HUES64 (cell line): Measurements from ENCODE around the gene GPER1.
"Not testable (repeated sequence)": the region's sequence is repeated elsewhere in the genome, so short reads cannot be mapped to it uniquely, and the experiment has no call there.

Source experiments
- H3K27ac ChIP-seq: 2 replicates; pipeline ENCODE4 v1.7.0; 2013; ENCODE audit warnings: low read depth, low read length, inconsistent platforms
- H3K27me3 ChIP-seq: 2 replicates; pipeline ENCODE4 v1.6.1; 2013; ENCODE audit warnings: mild to moderate bottlenecking, low read length; ENCODE audit not compliant: insufficient read depth
- H3K36me3 ChIP-seq: 2 replicates; pipeline ENCODE4 v1.6.1; 2013; ENCODE audit warnings: mild to moderate bottlenecking, low read length; ENCODE audit not compliant: insufficient read depth
- H3K4me1 ChIP-seq: 2 replicates; pipeline ENCODE4 v1.6.1; 2013; ENCODE audit warnings: mild to moderate bottlenecking, low read length, moderate library complexity; ENCODE audit not compliant: insufficient read depth
- H3K4me3 ChIP-seq: 2 replicates; pipeline ENCODE4 v1.5.1; 2013; ENCODE audit warnings: mild to moderate bottlenecking, low read length, moderate library complexity
- H3K9ac ChIP-seq: 2 replicates; pipeline ENCODE4 v1.6.1; 2013; ENCODE audit warnings: mild to moderate bottlenecking, low read depth, low read length
- H3K9me3 ChIP-seq: 2 replicates; pipeline ENCODE4 v1.6.1; 2013; ENCODE audit warnings: low read depth, low read length; ENCODE audit not compliant: insufficient read depth
- WGBS: fragments of 150-250, 120-280 bp; methylation state at CpG from one replicate; pipeline ENCODE4 v1.1.7; 2013; ENCODE audit warnings: missing lambda C conversion rate; 5-methylcytosine and 5-hydroxymethylcytosine counted together

Gene GPER1

DNA sequence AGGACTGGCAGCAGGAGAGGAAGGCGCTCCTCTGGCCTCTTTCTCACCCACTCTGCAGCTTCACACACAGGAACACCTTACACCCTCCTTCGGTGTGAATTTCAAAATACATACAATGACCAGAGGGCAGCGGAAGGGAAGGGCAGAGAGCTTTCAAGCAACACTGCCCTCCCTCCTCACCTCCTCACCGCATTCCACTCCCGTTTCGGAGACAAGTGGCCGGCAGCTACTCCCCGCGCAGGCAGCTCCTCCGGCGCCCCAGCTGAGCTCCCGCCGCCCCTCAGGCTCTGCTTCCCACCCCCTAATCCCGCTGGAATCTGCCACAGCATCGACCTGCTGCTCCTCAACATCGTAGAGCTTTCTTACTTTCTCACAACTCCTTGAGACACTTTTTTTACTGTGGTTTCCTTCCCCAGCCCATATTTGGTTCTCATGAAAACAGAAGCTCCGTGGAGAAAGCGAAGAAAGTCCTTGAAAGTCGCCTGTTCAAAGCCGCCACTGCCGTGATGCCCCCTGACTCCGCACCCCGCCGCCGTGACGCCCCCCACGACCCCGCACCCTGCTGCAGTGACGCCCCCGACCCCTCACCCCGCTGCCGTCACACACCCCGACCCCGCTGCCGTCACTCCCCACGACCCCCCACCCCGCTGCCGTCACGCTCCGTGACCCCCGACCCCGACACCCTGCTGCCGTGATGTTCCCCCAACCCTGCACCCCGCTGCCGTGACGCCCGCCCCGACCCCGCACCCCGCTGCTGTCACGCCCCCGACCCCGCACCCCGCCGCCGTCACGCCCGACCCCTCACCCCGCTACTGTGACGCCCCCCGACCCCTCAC lies 14.6 kb upstream of the GPER1 start:
- Histone ChIP-seq H3K4me3 (no peak overlapping the region), H3K27ac (peak overlapping the region; percentile 41; the same call in 1 of the 2 replicates), H3K27me3 (no peaks in the 10 kb centered on the region), H3K9ac (no peak overlapping the region), H3K9me3 (peaks cover 5% of the 10 kb centered on the region; the same call in 1 of the 2 replicates), H3K36me3 (no peaks in the 10 kb centered on the region), H3K4me1 (no peaks in the 10 kb centered on the region)
- 73% methylated on average over 36 of the region's 61 CpGs for WGBS

DNA sequence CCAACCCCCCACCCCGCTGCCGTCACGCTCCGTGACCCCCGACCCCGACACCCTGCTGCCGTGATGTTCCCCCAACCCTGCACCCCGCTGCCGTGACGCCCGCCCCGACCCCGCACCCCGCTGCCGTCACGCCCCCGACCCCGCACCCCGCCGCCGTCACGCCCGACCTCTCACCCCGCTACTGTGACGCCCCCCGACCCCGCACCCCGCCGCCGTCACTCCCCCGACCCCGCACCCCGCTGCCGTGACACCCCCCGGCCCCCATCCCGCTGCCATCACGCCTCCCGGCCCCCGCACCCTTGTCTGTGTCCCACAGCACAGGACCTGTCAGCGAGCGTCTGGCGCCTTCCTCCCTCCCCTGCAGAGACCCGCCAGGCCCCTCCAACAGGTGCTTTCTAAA lies 13.9 kb upstream of the GPER1 start:
- not testable (repeated sequence) for H3K4me3 ChIP-seq, H3K9ac ChIP-seq, H3K27ac ChIP-seq, H3K4me1 ChIP-seq, H3K36me3 ChIP-seq, H3K27me3 ChIP-seq, H3K9me3 ChIP-seq
- WGBS: 90% methylated on average over 29 of the region's 43 CpGs

DNA sequence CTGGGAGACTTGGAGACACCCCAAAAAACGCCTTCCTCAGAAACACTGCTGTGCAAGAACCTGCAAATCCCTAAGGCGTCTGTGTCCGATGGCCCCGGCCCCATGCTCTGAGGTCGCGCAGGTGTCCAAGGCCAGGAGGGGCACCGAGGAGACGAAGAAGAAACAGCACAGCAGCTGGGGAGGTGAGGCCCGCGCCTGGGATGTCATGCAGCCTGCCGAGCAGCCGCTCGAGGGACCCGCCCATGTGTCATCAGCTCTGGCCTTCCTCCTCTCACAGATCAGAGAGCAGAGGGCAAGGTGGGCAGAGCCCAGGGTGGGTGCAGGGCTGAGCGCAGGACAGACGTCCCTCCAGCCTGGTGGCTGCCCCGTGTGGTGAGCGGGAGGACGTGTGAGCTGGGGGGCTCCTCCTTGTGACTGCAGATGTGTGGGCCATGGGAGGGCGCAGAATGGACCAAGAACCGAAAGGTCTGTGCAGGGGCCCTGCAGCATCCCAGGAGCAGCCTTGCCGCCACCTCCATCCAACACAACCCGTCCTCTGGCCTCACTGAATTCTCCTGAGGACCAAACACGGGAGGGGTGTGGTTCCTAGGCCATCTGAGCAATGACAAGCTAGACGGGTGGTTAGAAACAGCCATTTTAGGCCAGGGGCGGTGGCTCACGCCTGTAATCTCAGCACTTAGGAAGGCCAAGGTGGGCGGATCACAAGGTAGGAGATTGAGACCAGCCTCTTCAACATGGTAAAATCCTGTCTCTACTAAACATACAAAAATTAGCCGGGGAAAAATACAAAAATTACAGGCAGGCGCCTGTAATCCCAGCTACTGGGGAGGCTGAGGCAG lies 13.1 kb upstream of the GPER1 start:
- Histone ChIP-seq H3K4me3 (no peak overlapping the region), H3K27me3 (no peaks in the 10 kb centered on the region), H3K9ac (no peak overlapping the region), H3K27ac (no peak overlapping the region), H3K9me3 (peaks cover 5% of the 10 kb centered on the region; the same call in 1 of the 2 replicates), H3K36me3 (no peaks in the 10 kb centered on the region), H3K4me1 (no peaks in the 10 kb centered on the region)
- 86% methylated on average over 30 of the region's 30 CpGs for WGBS

DNA sequence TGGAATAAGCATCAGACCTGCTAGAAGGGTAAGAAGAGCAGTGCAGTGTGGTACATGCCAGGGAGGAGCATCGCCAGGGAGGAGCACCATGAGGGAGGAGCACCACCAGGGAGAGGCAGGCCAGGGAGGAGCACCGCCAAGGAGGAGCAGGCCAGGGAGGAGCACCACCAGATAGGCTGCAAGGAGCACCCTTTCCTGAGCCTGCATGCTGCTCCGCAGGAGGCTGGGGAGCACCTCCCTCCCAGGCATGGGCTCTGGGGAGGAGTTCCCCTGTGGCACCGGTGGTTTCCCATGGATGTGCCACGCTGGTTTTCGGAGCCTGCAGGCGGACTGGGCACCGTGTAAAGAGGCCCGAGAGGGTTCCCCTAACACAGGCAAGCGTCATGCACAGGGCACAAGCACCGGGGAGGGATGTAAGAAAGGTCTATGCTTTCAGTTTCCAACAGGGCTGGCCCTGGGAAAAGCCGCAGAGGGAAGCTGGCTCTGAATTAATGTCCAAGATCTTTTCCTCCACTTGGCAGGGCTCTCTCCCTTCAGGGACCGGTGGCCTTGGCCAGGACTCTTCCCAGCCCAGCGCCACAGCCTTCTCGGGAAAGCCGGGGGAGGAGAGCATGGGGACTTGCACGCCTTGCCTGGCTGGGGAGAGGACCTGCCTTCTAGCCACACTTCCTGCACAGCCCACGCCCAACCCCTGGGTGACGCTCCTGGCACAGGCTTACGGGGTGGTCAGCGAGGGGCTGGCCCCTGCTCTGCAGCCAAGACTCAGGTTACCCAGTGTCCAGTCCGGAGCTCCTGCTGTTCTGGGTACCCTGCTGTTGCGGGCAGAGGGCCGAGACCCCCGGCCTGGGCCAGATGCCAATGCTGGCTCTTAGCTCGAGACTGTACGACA lies 11.5 kb upstream of the GPER1 start:
- 94% methylated on average over 27 of the region's 27 CpGs for WGBS
- H3K36me3 ChIP-seq: no peaks in the 10 kb centered on the region
- no peaks in the 10 kb centered on the region for H3K27me3 ChIP-seq
- no peak overlapping the region for H3K27ac ChIP-seq
- H3K4me3 ChIP-seq: no peak overlapping the region
- H3K9me3 ChIP-seq: no peaks in the 10 kb centered on the region
- H3K9ac ChIP-seq: no peak overlapping the region
- H3K4me1 ChIP-seq: no peaks in the 10 kb centered on the region

DNA sequence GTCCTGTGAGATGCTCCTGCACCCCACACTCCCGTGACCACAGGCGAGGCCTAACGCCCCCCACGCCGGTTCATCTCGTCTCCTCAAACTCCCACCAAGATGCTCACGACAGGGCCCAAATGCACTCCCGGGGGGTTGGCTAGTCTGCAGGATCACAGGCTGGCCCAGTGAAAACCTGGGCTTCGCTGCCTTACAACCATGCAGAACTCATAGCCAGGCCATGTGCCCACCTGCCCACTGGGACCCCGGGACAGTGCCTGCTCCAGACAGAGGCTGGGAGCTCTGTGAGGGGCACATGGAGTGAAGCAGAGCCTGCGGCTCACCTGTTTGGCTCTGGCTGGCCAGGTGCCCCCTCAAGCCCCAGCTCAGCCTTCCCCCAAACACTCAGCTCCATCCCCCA lies 9.4 kb upstream of the GPER1 start:
- H3K9me3 ChIP-seq: no peaks in the 10 kb centered on the region
- no peak overlapping the region for H3K9ac ChIP-seq
- no peak overlapping the region for H3K27ac ChIP-seq
- no peaks in the 10 kb centered on the region for H3K27me3 ChIP-seq
- WGBS: 96% methylated on average over 11 of the region's 11 CpGs
- H3K36me3 ChIP-seq: no peaks in the 10 kb centered on the region
- H3K4me1 ChIP-seq: no peaks in the 10 kb centered on the region
- no peak overlapping the region for H3K4me3 ChIP-seq

DNA sequence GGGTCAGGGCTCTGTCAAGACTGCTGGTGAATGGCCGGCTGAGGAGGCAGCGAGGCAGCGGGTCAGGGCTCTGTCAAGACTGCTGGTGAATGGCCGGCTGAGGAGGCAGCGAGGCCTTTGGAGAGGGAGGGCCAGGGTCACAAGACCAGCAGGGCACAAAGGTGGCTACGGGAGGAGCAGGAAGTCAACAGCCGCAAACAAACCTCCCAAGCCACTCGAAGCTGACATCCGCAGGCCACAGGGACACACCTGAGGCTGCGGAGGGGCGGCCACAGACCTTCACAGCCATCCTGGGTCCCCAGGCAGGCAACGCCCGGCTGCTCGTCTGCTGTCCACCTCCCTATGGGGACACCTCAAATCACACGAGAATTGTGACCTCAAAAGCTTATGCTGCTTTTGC lies 8.9 kb upstream of the GPER1 start:
- H3K9ac ChIP-seq: no peak overlapping the region
- no peaks in the 10 kb centered on the region for H3K9me3 ChIP-seq
- no peaks in the 10 kb centered on the region for H3K36me3 ChIP-seq
- no peaks in the 10 kb centered on the region for H3K27me3 ChIP-seq
- H3K4me1 ChIP-seq: no peaks in the 10 kb centered on the region
- no peak overlapping the region for H3K4me3 ChIP-seq
- WGBS: 91% methylated on average over 15 of the region's 15 CpGs
- H3K27ac ChIP-seq: no peak overlapping the region

DNA sequence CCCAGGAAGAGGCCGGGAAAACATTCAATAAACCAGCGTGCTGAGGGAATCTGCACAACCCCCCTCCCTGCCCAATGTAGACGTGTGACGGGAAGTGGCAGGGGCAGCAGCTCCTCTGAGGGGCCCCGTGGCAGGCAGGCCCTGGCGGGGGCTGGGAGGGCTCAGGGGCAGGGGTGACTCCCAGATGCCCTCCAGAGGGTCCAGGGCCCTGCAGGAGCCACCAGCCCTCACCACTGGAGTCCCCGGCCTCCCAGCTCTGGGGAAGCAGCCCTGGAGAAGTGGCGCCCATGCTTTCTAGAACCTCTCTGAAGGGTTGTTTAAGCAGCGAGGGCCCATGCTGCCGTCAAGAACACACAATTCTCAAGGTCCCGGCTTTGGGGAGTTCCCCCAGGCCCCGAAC lies 8.4 kb upstream of the GPER1 start:
- no peaks in the 10 kb centered on the region for H3K36me3 ChIP-seq
- 87% methylated on average over 12 of the region's 12 CpGs for WGBS
- no peak overlapping the region for H3K4me3 ChIP-seq
- no peaks in the 10 kb centered on the region for H3K4me1 ChIP-seq
- H3K9me3 ChIP-seq: no peaks in the 10 kb centered on the region
- no peak overlapping the region for H3K27ac ChIP-seq
- H3K9ac ChIP-seq: no peak overlapping the region
- H3K27me3 ChIP-seq: no peaks in the 10 kb centered on the region

DNA sequence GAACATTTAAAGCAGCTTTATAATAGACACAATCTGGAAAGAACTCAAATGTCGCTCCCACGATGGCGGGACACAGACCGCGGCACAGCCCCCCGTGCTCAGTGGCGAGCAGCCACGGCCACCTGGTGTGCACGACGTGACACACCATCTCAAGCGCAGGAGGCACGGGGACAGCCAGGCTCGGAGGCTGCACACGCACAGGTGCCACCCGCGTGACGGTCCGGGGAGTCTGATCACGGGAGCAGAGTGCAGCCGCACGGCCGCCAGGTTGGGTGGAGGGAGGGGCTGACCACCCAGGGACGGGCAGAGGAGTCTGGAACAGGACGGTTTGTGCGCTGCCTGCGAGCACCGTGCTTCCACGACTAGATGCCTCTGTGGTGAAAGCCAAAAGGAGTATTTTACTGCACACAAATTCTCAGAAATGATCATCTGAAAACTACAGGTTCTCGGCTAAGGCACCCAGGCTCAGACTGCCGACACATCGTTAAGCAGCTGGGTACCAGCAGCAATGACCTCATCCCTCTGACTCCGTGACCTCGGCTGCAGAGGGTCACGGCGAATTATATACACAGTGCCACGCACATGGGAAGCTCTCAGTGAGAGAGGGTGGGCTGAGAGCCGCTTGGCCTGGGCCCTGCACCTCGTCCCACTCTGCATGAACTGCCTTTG lies 7.5 kb upstream of the GPER1 start:
- Histone ChIP-seq H3K27ac (no peak overlapping the region), H3K27me3 (no peaks in the 10 kb centered on the region), H3K36me3 (no peaks in the 10 kb centered on the region), H3K9ac (peak overlapping the region; percentile 37; the same call in 1 of the 2 replicates), H3K9me3 (no peaks in the 10 kb centered on the region), H3K4me3 (no peak overlapping the region), H3K4me1 (no peaks in the 10 kb centered on the region)
- WGBS: 91% methylated on average over 38 of the region's 38 CpGs

DNA sequence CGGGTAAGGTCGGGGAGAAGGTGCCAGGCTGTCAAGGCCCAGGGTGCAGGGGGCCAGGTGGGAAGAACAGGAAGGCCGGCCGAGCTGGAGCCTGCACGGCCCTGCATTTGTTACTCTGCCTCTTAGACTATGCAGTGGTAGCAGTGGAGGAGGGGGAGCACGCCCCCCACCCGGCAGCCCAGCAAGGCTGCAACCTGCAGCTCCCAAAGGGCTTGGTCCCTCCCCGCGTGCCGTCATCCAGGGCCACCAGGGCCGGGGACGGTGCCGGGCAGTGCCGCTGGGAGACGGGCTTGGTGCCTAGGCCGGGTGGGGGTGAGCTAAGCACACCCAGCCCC lies 7.0 kb upstream of the GPER1 start:
- no peaks in the 10 kb centered on the region for H3K4me1 ChIP-seq
- 94% methylated on average over 16 of the region's 16 CpGs for WGBS
- no peak overlapping the region for H3K9ac ChIP-seq
- no peak overlapping the region for H3K27ac ChIP-seq
- no peaks in the 10 kb centered on the region for H3K27me3 ChIP-seq
- no peaks in the 10 kb centered on the region for H3K36me3 ChIP-seq
- no peaks in the 10 kb centered on the region for H3K9me3 ChIP-seq
- no peak overlapping the region for H3K4me3 ChIP-seq

DNA sequence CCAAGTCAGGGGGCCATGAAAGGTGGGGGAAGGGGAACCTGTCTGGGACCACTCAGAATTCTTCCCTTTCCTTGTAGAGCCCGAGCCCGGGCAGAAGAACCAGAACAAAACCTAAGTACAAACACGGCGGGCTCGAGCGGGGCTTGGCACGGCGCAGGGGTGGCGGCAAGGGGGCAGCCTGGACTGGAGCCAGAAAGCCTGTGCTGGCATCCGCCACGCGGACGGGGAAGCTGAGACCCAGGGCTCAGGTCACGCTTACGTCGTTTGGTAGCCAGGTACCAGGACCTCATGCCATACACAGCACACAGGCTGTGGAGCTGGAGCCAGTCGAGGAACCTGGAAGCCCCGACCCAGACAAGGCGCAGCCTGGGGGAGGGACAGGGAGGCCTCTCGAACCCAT lies 6.6 kb upstream of the GPER1 start:
- no peaks in the 10 kb centered on the region for H3K36me3 ChIP-seq
- 91% methylated on average over 20 of the region's 20 CpGs for WGBS
- H3K4me3 ChIP-seq: no peak overlapping the region
- H3K9ac ChIP-seq: no peak overlapping the region
- H3K4me1 ChIP-seq: no peaks in the 10 kb centered on the region; the same call in 1 of the 2 replicates
- no peak overlapping the region for H3K27ac ChIP-seq
- no peaks in the 10 kb centered on the region for H3K9me3 ChIP-seq
- H3K27me3 ChIP-seq: no peaks in the 10 kb centered on the region
